Stimulated activated CD8-positive, alpha-beta memory T cell treated with anti-CD3 and anti-CD28 coated beads, Interleukin-7, amount 100 ng/mL, for 1 hour (primary cell): ENCODE measurements around the gene S100A2.
"Not testable (repeated sequence)": the region's sequence is repeated elsewhere in the genome, so short reads cannot be mapped to it uniquely, and the experiment has no call there.

Experiments
- DNase-seq, 2 donors: peaks; one replicate each; pipeline ENCODE4 v3.0.0-alpha.2; 2020; ENCODE audit warnings: low read depth in 2 of 2

The S100A2 gene

GRCh38 chr1:153563991-153564390 lies 1.7 kb downstream of the S100A2 start:
- DNase-seq, result no peak

- no peak for DNase-seq
Observed at GRCh38 chr1:153563483-153563901, 2.2 kb downstream of the S100A2 start.

- not testable (repeated sequence) for DNase-seq
Observed at GRCh38 chr1:153562021-153562420, 3.6 kb downstream of the S100A2 start.

GRCh38 chr1:153561466-153561985 lies 4.1 kb downstream of the S100A2 start:
- DNase-seq, result no peak

GRCh38 chr1:153560771-153561465 lies 4.7 kb downstream of the S100A2 start:
- no peak for DNase-seq

- no peak for DNase-seq
Observed at GRCh38 chr1:153560241-153560640, 5.4 kb downstream of the S100A2 start.

- no peak for DNase-seq
Observed at GRCh38 chr1:153557877-153558276, 7.8 kb downstream of the S100A2 start.

- no peak for DNase-seq
Observed at GRCh38 chr1:153556348-153556747, 9.3 kb downstream of the S100A2 start.

GRCh38 chr1:153553830-153554541 lies 11.7 kb downstream of the S100A2 start:
- DNase-seq, result no peak

GRCh38 chr1:153553096-153553495 lies 12.5 kb downstream of the S100A2 start:
- DNase-seq, result no peak

- DNase-seq, result no peak
Observed at GRCh38 chr1:153552335-153552734, 13.3 kb downstream of the S100A2 start.

GRCh38 chr1:153550827-153551500 lies 14.7 kb downstream of the S100A2 start:
- DNase-seq, result no peak

GRCh38 chr1:153550398-153550758 lies 15.3 kb downstream of the S100A2 start:
- DNase-seq, result no peak

GRCh38 chr1:153549741-153550397 lies 15.8 kb downstream of the S100A2 start:
- no peak for DNase-seq

GRCh38 chr1:153548722-153549688 lies 16.6 kb downstream of the S100A2 start, which contains the start of gene S100A3:
TSS of gene S100A3 (minus strand) at chr1:153549258. CDS start at chr1:153548485, 773 bp downstream.
- no peak for DNase-seq

- DNase-seq, result no peak
Observed at GRCh38 chr1:153547560-153548551, 17.8 kb downstream of the S100A2 start.

GRCh38 chr1:153546796-153547559 lies 18.7 kb downstream of the S100A2 start:
- no peak for DNase-seq

- DNase-seq, result no peak
Observed at GRCh38 chr1:153546371-153546770, 19.3 kb downstream of the S100A2 start.
